Putamen (tissue), 1 donor: ENCODE data around the gene BAG2.

Source experiments
- DNase-seq: peaks from one replicate; pipeline ENCODE4 v3.0.0-alpha.2; 2016; ENCODE audit warnings: low spot score

Gene BAG2

GRCh38 chr6:57221936-57222742 lies 50.0 kb downstream of the BAG2 start, which contains the start of gene RAB23:
Gene RAB23, minus strand, starts transcription at chr6:57222307. Its CDS starts 11,927 bp downstream, at chr6:57210380.
- DNase-seq, result peak; percentile 86

- no peak for DNase-seq
Measured at GRCh38 chr6:57222743-57223077, 50.6 kb downstream of the BAG2 start.

GRCh38 chr6:57224769-57225515 lies 52.8 kb downstream of the BAG2 start:
- DNase-seq, result no peak

- DNase-seq, result no peak
Measured at GRCh38 chr6:57226221-57226620, 54.1 kb downstream of the BAG2 start.
